Nephron (organoid): ENCODE measurements around the gene PEBP1.

ENCODE experiments used
- H3K27ac Mint-ChIP-seq, 3 experiments: 2 replicates each; pipeline ENCODE4 v1.8.0; 2020; ENCODE audit warnings: mixed read lengths in 3 of 3, mild to moderate bottlenecking in 2 of 3, moderate library complexity in 1 of 3
- H3K27me3 Mint-ChIP-seq: 2 replicates; pipeline ENCODE4 v1.8.0; 2021; ENCODE audit warnings: low read depth, mild to moderate bottlenecking, moderate library complexity, mixed read lengths
- H3K36me3 Mint-ChIP-seq: 2 replicates; pipeline ENCODE4 v1.8.0; 2020; ENCODE audit warnings: low read depth, mixed read lengths
- H3K4me1 Mint-ChIP-seq: 2 replicates; pipeline ENCODE4 v1.8.0; 2020; ENCODE audit warnings: mixed read lengths
- H3K4me3 Mint-ChIP-seq, 3 experiments: 2 replicates each; pipeline ENCODE4 v1.8.0; 2020; ENCODE audit warnings: mild to moderate bottlenecking in 3 of 3, mixed read lengths in 3 of 3, moderate library complexity in 2 of 3
- H3K9me3 Mint-ChIP-seq: 2 replicates; pipeline ENCODE4 v1.8.0; 2020; ENCODE audit warnings: mixed read lengths
- TF ChIP-seq, protein P1 (sequence below), 3 experiments: fragments of 200-600 bp; sonication (generic); IDR thresholded peaks; one replicate each; pipeline ENCODE4 v1.5.0; 2021; ENCODE audit warnings: antibody characterized with exemption in 3 of 3; ENCODE audit not compliant: unreplicated experiment in 3 of 3

PEBP1 gene

DNA sequence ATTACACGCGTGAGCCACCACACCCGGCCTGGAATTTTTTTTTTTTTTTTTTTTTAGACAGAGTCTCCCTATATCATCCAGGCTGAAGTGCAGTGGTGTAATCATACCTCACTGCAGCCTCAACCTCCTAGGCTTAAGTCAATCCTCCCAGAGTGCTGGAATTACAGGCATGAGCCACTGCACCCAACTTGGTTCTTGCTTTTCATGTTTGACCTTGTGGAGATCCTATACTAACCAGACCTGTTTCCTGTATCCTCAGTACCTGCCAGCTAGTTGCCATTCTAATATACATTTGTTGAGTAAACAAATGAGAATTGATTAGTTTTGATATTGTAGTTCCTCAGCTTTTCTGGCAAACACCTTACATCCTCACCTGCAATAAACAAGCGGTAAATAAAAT, 28.9 kb upstream of the PEBP1 start:
- Mint-ChIP-seq H3K27ac (no peak overlapping the region), H3K27me3 (peaks cover 15% of the 10 kb centered on the region), H3K36me3 (no peaks in the 10 kb centered on the region)

DNA sequence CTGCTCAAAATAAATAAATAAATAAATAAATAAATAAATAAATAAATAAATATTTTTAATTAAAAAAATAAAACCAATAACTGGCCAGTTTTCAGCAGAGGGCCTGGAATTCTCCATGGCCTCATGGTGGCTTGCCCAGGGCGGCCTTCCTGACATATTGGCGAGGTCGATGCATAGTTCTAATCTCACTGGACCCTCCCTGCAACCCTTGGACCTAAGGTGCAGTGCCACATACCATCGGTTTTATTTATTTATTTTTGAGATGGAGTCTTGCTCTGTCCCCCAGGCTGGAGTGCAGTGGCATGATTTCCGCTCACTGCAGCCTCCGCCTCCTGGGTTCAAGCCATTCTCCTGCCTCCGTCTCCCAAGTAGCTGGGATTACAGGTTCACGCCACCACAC, 28.2 kb upstream of the PEBP1 start:
- Mint-ChIP-seq H3K9me3 (no peaks in the 10 kb centered on the region), H3K4me3 (no peak overlapping the region), H3K36me3 (no peaks in the 10 kb centered on the region), H3K27ac (no peak overlapping the region), H3K27me3 (peaks cover 9% of the 10 kb centered on the region), H3K4me1 (peaks cover 8% of the 10 kb centered on the region)
- TF ChIP-seq, protein P1, sequence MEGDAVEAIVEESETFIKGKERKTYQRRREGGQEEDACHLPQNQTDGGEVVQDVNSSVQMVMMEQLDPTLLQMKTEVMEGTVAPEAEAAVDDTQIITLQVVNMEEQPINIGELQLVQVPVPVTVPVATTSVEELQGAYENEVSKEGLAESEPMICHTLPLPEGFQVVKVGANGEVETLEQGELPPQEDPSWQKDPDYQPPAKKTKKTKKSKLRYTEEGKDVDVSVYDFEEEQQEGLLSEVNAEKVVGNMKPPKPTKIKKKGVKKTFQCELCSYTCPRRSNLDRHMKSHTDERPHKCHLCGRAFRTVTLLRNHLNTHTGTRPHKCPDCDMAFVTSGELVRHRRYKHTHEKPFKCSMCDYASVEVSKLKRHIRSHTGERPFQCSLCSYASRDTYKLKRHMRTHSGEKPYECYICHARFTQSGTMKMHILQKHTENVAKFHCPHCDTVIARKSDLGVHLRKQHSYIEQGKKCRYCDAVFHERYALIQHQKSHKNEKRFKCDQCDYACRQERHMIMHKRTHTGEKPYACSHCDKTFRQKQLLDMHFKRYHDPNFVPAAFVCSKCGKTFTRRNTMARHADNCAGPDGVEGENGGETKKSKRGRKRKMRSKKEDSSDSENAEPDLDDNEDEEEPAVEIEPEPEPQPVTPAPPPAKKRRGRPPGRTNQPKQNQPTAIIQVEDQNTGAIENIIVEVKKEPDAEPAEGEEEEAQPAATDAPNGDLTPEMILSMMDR (IDR thresholded peaks at IDR 0.05; ENCODE audit: unreplicated experiment in 3 of 3), result no peak

More for the DNA sequence above, 28.9 kb upstream of the PEBP1 start:
- TF ChIP-seq, protein P1 (IDR thresholded peaks at IDR 0.05; ENCODE audit: unreplicated experiment in 3 of 3), result no peak
- no peaks in the 10 kb centered on the region for H3K9me3 Mint-ChIP-seq
- peaks cover 8% of the 10 kb centered on the region for H3K4me1 Mint-ChIP-seq
- peak overlapping the region in 2 of 3 experiments; percentile 13 to 28 for H3K4me3 Mint-ChIP-seq

DNA sequence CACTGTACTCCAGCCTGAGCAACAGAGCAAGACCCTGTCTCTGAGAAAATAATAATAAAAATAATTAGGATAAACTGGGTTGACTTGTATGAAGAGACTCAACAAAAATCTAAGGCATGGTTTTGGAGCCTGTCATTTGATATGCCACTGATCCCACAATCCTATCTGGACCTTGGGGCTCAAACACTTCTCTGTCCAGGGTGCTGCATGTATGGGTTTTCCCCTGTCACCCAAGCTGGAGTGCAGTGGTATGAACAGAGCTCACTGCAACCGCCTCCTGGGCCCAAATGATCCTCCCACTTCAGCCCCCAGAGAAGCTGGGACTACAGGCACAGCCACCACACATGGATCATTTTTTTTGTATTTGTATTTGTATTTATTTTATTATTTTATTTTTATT, 26.8 kb upstream of the PEBP1 start:
- peaks cover 4% of the 10 kb centered on the region for H3K27me3 Mint-ChIP-seq
- no peak overlapping the region for H3K4me3 Mint-ChIP-seq
- TF ChIP-seq, protein P1 (IDR thresholded peaks at IDR 0.05; ENCODE audit: unreplicated experiment in 3 of 3), result no peak
- no peaks in the 10 kb centered on the region for H3K9me3 Mint-ChIP-seq
- no peak overlapping the region for H3K27ac Mint-ChIP-seq
- H3K36me3 Mint-ChIP-seq, result no peaks in the 10 kb centered on the region
- H3K4me1 Mint-ChIP-seq, result peaks cover 3% of the 10 kb centered on the region

DNA sequence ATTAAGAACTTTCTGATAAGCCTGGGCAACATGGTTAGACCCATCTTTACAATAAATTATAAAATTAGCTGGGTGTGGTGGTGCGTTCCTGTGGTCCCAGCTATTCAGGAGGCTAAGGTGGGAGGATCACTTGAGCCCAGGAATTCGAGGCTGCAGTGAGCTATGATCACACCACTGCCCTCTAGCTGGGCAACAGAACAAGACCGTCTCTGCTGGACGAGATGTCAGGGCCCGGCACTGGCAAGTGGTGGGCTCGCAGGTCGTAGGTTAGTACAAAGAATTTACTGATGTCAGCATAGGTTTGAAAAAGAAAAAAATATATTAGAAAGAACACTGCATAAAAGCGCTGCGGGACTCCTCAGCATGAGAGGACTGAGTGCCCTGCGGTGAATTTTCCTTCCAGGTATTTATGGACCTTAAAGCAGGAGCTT, 16.5 kb upstream of the PEBP1 start:
- Mint-ChIP-seq H3K36me3 (peaks cover 16% of the 10 kb centered on the region), H3K4me1 (no peaks in the 10 kb centered on the region)
- TF ChIP-seq, protein P1 (IDR thresholded peaks at IDR 0.05; ENCODE audit: unreplicated experiment in 3 of 3), result no peak

DNA sequence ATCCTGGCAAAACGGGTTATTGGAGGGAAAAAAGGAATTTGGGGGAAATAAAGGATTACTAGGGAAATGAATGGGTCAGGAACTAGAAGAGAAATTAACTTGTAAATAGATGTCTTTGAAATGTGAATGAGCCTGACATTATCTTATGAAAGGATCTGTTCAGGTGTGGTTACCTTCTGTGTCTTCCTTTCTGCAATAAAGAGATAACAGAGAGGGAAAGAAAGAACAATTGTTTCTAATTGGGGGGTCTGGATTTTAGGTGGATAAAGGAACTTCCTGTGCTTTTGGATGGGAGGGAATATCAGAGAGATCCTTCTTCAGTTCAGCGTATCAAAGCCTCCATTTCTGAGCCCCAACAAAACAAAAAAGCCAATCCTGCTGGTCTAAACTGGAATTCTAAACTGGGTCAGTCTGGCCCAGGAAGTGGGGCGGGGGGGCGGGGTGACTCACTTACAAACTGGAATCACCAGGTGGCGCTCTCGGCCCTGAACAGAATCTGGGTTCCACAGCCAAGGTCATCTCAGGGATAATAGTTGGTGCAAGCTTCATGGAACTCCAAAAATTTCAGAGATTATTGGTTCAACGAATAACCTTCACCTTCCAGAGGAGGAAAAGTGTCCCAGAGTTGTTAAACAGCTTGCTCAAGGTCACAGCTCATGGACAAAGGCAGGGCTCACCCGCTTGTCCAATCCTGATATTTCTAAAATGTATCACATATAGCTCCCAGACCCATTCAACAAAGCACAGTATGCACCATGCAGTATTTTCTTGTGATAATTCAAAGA, 15.2 kb upstream of the PEBP1 start:
- peak overlapping the region in 2 of 3 experiments; percentile 68 to 83 for H3K27ac Mint-ChIP-seq
- peaks cover 7% of the 10 kb centered on the region for H3K36me3 Mint-ChIP-seq
- TF ChIP-seq, protein P1 (IDR thresholded peaks at IDR 0.05; ENCODE audit: unreplicated experiment in 3 of 3), result peak; percentile 55 to 73 (median 61)
- H3K27me3 Mint-ChIP-seq, result no peaks in the 10 kb centered on the region
- no peaks in the 10 kb centered on the region for H3K4me1 Mint-ChIP-seq
- no peak overlapping the region for H3K4me3 Mint-ChIP-seq
- H3K9me3 Mint-ChIP-seq, result no peaks in the 10 kb centered on the region

More for the DNA sequence above, 16.5 kb upstream of the PEBP1 start:
- Mint-ChIP-seq H3K4me3 (no peak overlapping the region), H3K27me3 (no peaks in the 10 kb centered on the region), H3K27ac (no peak overlapping the region), H3K9me3 (peaks cover 6% of the 10 kb centered on the region)

DNA sequence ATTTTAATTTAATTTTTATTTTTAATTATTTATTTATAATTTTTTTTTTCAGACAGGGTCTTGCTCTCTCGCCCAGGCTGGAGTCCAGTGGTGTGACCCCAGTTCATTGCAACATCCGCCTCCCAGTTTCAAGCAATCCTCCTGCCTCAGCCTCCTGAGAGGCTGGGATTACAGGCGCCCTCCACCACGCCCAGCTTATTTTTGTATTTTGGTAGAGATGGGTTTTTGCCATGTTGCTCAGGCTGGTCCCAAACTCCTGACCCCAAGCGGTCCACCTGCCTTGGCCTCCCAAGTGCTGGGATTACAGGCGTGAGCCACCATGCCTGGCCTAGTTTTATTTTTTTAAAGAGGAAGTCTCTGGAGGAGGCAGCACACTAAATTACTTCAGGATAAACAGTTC, 13.7 kb upstream of the PEBP1 start:
- Mint-ChIP-seq H3K27me3 (no peaks in the 10 kb centered on the region), H3K4me1 (no peaks in the 10 kb centered on the region), H3K4me3 (no peak overlapping the region), H3K36me3 (peaks cover 3% of the 10 kb centered on the region), H3K9me3 (peaks cover 2% of the 10 kb centered on the region), H3K27ac (no peak overlapping the region)
- TF ChIP-seq, protein P1 (IDR thresholded peaks at IDR 0.05; ENCODE audit: unreplicated experiment in 3 of 3), result no peak
